ENCODE measurements around the gene BNIP1. TPM values are rescaled to one million over a fixed set of nuclear protein-coding genes. Genes with fewer than 3 reads are reported as not detected.

BNIP1 gene
- total and polyA plus RNA-seq, 2 experiments from 2014 or later, result 9.2 to 19.9 TPM

DNA sequence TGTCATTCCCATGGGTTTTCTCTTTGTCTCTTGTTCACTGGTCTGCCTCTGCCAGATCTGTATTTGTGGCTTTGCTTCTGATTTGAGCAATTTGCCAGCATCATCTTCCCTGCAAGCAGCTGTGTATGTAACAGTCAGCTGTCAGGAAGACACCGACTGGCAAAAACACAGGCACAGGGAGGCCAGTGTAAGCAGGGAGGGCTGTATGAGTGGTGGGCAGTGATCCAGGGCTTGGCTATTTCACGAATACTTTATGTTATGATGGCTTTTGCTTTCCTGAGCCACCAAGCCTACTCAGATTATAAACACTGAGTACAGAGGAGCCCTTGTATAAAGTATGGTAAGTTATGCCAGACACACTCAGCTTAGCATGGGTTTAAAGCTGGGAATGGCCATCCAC lies 11.6 kb downstream of the BNIP1 start:
- peaks cover 14% of the 10 kb centered on the region for H3K36me3 ChIP-seq
- no peak overlapping the region for H3K27ac ChIP-seq
- no peaks in the 10 kb centered on the region for H3K9me3 ChIP-seq (ENCODE audit: low read depth)
- H3K4me3 ChIP-seq, result no peak overlapping the region
- H3K27me3 ChIP-seq, result no peaks in the 10 kb centered on the region
- DNase-seq (ENCODE audit: low read depth in 1 of 2, low spot score in 1 of 2), result no peak
- TF ChIP-seq CTCF (IDR thresholded peaks at IDR 0.05; ENCODE audit: low read depth, low read length), result no peak
- no peaks in the 10 kb centered on the region for H3K4me1 ChIP-seq (ENCODE audit: low read depth)

DNA sequence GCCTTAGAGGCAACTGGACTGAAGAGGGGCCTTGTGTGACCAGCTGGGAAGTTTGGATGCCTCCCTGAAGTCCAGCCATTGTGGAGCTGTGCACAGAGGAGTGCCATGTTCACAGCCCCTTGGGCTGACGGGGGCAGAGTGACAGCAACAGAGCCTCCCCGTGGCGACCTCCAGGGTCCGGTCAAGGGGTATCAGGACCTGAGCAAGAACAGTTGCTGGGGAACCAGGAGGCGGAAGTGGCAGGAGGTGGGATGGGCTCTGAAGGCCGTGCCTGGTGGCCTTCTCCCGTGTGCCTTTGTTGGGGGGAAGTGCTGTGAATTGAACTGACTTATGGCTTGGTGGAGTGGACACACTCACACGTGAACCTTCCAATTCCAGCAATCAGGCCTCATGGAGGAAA lies 14.0 kb downstream of the BNIP1 start:
- H3K9me3 ChIP-seq (ENCODE audit: low read depth), result no peaks in the 10 kb centered on the region

GRCh38 chr5:173159256-173159655 lies 14.9 kb downstream of the BNIP1 start:
- Histone ChIP-seq H3K9me3 (ENCODE audit: low read depth) (no peaks in the 10 kb centered on the region), H3K4me3 (no peak overlapping the region), H3K27ac (no peak overlapping the region), H3K36me3 (peaks cover 13% of the 10 kb centered on the region), H3K27me3 (no peaks in the 10 kb centered on the region), H3K4me1 (ENCODE audit: low read depth) (peaks cover 18% of the 10 kb centered on the region)
- TF ChIP-seq CTCF (IDR thresholded peaks at IDR 0.05; ENCODE audit: low read depth, low read length), result no peak
- DNase-seq (ENCODE audit: low read depth in 1 of 2, low spot score in 1 of 2), result no peak

More for the DNA sequence above, 14.0 kb downstream of the BNIP1 start:
- no peak overlapping the region for H3K27ac ChIP-seq
- H3K27me3 ChIP-seq, result no peaks in the 10 kb centered on the region
- peaks cover 9% of the 10 kb centered on the region for H3K4me1 ChIP-seq (ENCODE audit: low read depth)
- no peak for TF ChIP-seq CTCF (IDR thresholded peaks at IDR 0.05; ENCODE audit: low read depth, low read length)
- no peak overlapping the region for H3K4me3 ChIP-seq
- peaks cover 14% of the 10 kb centered on the region for H3K36me3 ChIP-seq
- no peak for DNase-seq (ENCODE audit: low read depth in 1 of 2, low spot score in 1 of 2)

- no peak for DNase-seq (ENCODE audit: low read depth in 1 of 2, low spot score in 1 of 2)
- no peaks in the 10 kb centered on the region for H3K27me3 ChIP-seq
- H3K4me3 ChIP-seq, result no peak overlapping the region
- H3K9me3 ChIP-seq (ENCODE audit: low read depth), result no peaks in the 10 kb centered on the region
- H3K4me1 ChIP-seq (ENCODE audit: low read depth), result peaks cover 32% of the 10 kb centered on the region
- TF ChIP-seq CTCF (IDR thresholded peaks at IDR 0.05; ENCODE audit: low read depth, low read length), result no peak
- peak overlapping the region; percentile 61 for H3K27ac ChIP-seq
- H3K36me3 ChIP-seq, result peaks cover 2% of the 10 kb centered on the region
Measured at GRCh38 chr5:173161148-173161547, 16.8 kb downstream of the BNIP1 start.

GRCh38 chr5:173163219-173163618 lies 18.9 kb downstream of the BNIP1 start:
- TF ChIP-seq CTCF (IDR thresholded peaks at IDR 0.05; ENCODE audit: low read depth, low read length), result no peak
- Histone ChIP-seq H3K36me3 (peaks cover 2% of the 10 kb centered on the region), H3K9me3 (ENCODE audit: low read depth) (no peaks in the 10 kb centered on the region), H3K4me1 (ENCODE audit: low read depth) (peaks cover 43% of the 10 kb centered on the region), H3K4me3 (no peak overlapping the region), H3K27me3 (no peaks in the 10 kb centered on the region), H3K27ac (peak overlapping the region; percentile 72)
- DNase-seq (ENCODE audit: low read depth in 1 of 2, low spot score in 1 of 2), result peak; percentile 41 to 70

All from cardiac muscle cell (in vitro differentiated cells and primary cell).